GM19455 (cell line): ENCODE measurements around the gene ABHD12.

ENCODE experiments used
- ATAC-seq: cut with Tn5 transposase; IDR thresholded peaks from one replicate; pipeline ENCODE4 v1.9.1; 2021; ENCODE audit not compliant: unreplicated experiment

The ABHD12 gene

GRCh38 chr20:25293507-25293906 is 97.1 kb downstream of the ABHD12 start:
- no peak for ATAC-seq

GRCh38 chr20:25292176-25292891 is 98.3 kb downstream of the ABHD12 start:
- ATAC-seq, result no peak

- no peak for ATAC-seq
These were observed 99.1 kb downstream of the ABHD12 start for GRCh38 chr20:25291432-25292133.

DNA sequence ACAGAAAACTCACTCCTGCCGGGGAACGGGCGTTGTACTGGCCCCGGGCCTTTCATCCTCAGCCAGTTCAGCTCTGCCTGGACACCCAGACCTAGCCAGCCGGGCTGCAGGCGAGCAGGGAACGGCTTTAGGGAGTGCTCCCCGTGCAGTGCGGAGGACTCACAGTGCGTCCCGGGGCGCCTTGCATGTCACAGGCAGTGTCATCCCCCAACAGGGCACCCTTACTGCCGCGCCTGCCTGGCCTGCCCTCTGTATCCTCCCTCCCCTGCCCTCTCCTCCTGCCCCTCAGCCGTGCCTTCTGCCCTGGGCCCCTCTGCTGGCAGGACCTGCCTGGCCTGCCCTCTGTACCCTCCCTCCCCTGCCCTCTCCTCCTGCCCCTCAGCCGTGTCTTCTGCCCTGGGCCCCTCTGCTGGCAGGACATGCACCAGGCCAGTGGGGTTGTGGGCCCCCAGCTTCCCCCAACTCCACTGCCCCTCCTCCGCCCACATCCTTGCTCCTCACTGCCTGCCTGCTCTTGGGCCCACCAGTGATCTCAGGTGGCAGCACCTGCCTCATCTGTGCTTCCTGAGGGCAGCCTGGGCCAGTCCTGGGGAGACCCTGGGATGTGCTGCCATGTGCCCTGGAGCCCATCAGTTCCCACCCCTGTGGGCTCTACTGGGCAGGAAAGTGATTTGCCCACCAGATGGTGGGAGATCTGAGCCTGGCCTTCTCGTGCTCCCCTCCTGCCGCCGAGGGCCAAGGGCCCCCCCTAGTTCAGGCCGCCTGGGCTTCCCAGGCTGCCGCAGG is 99.8 kb downstream of the ABHD12 start:
- no peak for ATAC-seq

DNA sequence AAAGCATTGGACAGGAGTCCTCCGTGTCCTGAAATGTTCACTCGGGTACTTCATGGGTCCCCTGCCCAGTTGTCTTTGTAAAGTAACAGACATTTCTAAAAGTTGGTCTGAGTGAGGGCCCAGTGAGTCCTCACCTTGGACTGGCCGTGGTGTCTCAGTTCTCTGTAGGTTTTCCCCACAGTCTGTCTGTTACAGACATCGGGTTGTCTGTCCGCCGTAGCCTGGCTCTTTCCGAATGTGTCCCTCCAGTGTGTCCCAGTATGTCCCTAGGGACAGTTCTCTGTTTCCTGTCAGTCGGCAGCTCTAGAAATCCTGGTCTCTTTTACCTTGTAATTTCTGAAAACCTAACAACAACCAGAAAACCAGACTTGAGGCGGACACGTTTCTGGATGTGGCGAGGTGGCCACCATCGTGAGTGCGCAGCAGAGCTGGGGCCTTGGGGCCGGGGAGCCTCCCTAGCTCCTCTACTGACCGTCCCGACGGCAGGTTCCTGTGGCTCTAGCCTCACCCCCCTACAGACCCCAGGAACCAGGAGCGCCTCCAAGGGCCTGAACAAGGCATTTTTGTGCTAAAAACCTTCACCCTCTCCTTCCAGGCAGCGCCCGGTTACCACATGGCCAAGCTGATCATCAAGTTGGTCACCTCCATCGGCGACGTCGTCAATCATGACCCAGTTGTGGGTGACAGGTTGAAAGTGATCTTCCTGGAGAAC is 100.6 kb downstream of the ABHD12 start:
- ATAC-seq, result no peak

- peak; percentile 77 for ATAC-seq
These were observed 102.1 kb downstream of the ABHD12 start for GRCh38 chr20:25288291-25289181.

- no peak for ATAC-seq
These were observed 102.9 kb downstream of the ABHD12 start for GRCh38 chr20:25287631-25288290.

DNA sequence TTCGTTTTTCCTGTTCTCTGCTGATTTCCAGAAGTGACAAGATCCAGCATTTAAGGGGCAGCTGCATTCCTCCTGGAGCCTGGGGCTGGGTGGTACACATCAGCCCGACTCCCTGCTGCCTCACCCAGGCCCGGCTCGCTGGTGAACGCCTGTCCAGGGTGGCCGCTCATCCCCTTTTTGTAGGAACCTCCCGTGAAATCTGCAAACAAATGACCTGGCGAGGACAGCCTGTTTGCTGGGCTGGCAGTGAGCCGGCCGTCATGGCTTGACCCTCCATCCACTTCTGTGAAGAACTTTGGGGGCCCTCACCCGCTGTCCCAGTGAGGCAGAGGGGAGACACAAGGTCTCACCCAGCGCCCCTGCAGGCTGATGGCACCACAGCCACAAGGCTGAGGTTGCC is 103.7 kb downstream of the ABHD12 start:
- no peak for ATAC-seq

DNA sequence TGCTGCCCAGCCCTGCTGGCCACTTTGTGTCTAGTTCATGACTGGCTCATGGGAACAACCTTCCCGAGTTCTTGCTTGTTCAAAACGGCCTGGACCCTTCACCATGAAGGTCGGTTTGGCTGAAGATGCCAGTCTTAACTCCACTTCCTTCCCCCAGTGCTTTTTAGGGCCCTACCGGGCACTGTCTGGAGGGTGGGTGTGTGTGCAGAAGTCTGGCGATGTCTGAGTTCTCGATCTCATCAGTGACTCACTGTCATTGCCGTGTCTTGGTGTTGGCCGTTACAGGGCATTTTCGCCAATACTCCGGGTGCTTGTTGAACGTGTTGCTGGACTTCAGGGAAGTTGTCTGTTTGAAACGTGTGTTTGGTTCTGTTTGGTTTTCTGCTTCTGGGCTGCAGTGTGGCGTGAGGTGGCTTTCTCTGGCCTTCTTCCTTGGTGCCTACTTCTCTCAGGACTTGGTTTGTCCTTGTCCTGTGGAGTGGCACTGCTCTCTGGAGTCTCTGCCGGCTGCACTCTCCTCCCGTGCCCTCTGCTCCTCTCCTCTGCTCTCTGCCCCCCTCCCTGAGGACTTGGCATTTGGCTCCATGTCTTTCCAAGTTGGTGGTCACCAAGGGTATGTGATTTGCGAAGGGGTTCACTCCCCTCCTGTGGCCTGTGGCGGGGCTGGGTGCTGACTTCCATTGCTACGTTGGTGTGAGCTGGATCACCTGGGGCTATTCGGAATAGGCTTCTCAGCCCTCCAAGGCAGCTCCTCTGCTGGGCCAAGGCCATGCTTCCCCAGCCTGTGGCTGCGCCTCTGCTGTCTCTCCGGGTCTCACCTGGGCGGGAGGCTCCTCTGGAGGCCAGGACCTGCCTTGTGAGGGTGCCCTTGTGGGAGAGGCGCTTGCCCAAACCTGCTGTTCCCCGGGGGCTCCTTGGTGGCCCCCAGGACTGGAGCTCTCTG is 104.5 kb downstream of the ABHD12 start:
- no peak for ATAC-seq

DNA sequence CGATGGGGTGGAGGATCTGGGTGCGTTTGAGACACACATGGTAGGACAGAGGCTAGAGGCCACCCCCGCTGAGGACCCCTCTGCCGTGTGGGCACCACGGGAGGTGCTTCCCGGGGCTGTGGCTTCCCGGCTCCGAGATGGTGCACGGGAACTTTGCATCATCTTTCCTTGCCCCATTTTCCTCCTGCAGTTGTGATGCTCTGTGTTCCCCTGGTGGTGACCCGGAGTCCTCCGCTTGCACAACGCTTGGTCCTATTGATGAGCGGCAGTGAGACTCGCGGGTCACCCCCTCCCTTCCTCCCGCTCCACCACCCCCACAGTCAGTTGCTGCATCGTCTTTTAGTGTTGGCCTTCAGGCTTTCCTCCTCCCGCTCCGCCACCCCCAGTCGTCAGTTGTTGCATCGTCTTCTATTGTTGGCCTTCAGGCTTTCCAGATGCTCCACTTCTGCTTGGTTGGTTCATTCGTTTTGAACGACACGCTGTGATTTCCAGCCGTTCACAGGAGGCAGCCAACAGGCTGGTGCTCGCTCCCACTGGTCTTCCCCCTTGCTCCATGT is 105.5 kb downstream of the ABHD12 start:
- no peak for ATAC-seq

DNA sequence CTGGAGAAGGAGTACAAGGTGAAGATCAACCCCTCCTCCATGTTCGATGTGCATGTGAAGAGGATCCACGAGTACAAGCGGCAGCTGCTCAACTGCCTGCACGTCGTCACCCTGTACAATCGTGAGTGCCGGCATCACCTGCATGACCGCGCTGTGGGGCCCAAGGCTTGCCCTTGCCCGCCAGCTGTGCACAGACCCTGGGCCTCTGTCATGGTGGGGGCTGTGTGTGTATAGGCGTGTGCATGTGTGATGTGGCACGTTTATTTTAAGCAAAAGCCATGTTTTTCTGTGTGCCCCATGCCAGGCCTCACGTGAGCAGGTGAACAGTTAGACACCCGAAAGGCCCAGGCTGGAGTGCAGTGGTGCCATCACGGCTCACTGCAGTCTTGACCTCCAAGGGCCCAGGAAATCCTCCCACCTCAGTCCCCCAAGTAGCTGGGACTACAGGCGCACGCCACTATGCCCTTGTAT is 106.5 kb downstream of the ABHD12 start:
- no peak for ATAC-seq

- no peak for ATAC-seq
These were observed 107.2 kb downstream of the ABHD12 start for GRCh38 chr20:25283221-25283951.

DNA sequence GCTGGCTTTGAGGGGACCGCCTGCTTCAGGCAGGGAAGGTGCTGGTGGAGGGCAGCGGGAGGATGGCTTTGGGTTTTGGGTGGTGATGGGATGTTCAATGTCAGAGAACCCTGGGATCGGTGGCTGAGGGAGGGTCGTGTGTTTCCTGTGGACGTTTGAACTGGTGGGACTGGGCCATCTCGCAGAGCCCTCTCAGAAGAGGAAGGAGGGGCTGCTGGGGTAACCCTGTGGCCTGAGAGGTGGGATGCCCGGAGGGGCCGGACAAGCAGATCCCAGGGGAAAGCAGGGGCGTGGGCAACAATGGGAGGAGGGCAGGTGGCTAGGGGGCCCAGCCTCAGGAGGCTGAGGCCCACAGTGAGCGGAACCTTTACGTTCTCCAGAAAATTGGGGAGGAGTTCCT is 107.8 kb downstream of the ABHD12 start:
- ATAC-seq, result no peak

DNA sequence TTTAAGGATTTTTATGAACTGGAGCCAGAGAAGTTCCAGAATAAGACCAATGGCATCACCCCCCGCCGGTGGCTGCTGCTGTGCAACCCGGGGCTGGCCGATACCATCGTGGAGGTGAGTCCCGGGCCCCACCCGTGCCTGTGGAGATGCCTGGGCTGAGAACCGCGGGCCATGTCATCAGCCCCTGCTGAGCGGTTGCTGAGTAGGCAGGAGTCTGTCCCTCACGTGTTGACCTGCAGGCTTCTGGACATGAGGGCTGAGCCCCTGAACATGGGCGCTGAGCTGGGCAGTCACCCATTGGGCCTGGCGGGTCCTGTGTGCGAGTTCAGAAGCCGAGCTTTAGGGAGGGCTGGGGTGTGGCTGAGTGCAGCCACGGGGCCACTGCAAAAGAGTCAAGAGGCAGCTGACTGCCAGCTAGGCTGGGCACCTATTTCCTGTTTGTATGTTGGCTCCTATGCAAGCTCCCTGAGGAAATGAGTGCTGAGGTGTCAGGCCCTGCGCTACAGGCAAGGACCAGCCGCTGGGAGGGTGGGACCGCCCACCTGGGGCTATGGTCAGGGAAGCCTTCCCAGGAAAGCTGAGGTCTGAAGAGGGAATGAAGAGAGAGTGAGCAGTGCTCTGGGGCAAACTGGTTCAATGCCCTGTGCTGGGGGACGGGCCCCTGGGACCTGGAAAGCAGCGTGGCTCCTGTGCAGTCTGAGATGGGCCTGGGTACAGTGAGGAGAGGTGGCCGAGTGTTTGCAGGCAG is 108.4 kb downstream of the ABHD12 start:
- no peak for ATAC-seq

- peak; percentile 52 for ATAC-seq
These were observed 109.1 kb downstream of the ABHD12 start for GRCh38 chr20:25281541-25281991.
